ENCODE measurements around the gene CXXC5. TPM values are rescaled to one million over a fixed set of nuclear protein-coding genes. Genes with fewer than 3 reads are reported as not detected.
"Not testable (repeated sequence)": the region's sequence is repeated elsewhere in the genome, so short reads cannot be mapped to it uniquely, and the experiment has no call there.

The CXXC5 gene
- total and polyA plus RNA-seq, 9 of the 15 experiments (the other 6 are each of a cell fraction or from before 2014, with no cell fraction given), result 1.9 to 123 (median 45.8) TPM

GRCh38 chr5:139718403-139718802, 70.3 kb downstream of the CXXC5 start:
- in situ Hi-C loops (cut with MboI); FAIRE-seq; intact Hi-C loops (cut with micrococcal nuclease); H3K4me2 ChIP-seq (ENCODE audit: insufficient read depth, low read length); H3K27me3 ChIP-seq (ENCODE audit: control insufficient read depth in 2 of 2, insufficient read depth in 2 of 2, low read length in 2 of 2); H2AFZ ChIP-seq (ENCODE audit: low read depth, low read length); H3K79me2 ChIP-seq (ENCODE audit: control insufficient read depth, insufficient read depth, low read length); BruUV-seq (replicated peaks); H3K4me1 ChIP-seq (replicated peaks in 1 of 2; ENCODE audit: control insufficient read depth in 2 of 2, insufficient read depth in 2 of 2, low read length in 2 of 2); H3K9me1 ChIP-seq (ENCODE audit: control insufficient read depth, insufficient read depth, low read length); ATAC-seq; H3K27ac ChIP-seq (ENCODE audit: extremely low read depth, low read depth, low read length); H4K20me1 ChIP-seq (replicated peaks; ENCODE audit: control insufficient read depth, insufficient read depth, low read length); DNase-seq (ENCODE audit: extremely low read depth in 1 of 4, low spot score in 3 of 4); H3K9me3 ChIP-seq (replicated peaks; ENCODE audit: control insufficient read depth, insufficient read depth, low read depth, low read length); H3K36me3 ChIP-seq (ENCODE audit: control insufficient read depth, insufficient read depth, low read length); H3K9ac ChIP-seq (ENCODE audit: insufficient read depth in 1 of 2, low read depth in 2 of 2, low read length in 2 of 2); CTCF ChIA-PET (ENCODE audit: low intra/inter-chr PET ratio); H3K4me3 ChIP-seq; POLR2A ChIA-PET: not testable (repeated sequence)
- WGBS (ENCODE audit: insufficient coverage, low coverage, missing lambda C conversion rate), result 0% methylated on average over 2 of the region's 2 CpGs
- TF ChIP-seq ADNP (tag; IDR thresholded peaks at IDR 0.05) (0 out of 2 replicates have a peak, but pooled peaks have one; percentile 19), TRIM28 (IDR thresholded peaks at IDR 0.05) (peak; percentile 94), ZNF280A (IDR thresholded peaks at IDR 0.05; ENCODE audit: low read depth, partially characterized antibody) (peak; percentile 63), CBX5 (IDR thresholded peaks at IDR 0.05; ENCODE audit: borderline replicate concordance, low read depth) (peak; percentile 54; the same call in 1 of the 2 replicates), ZNF707 (CRISPR knock-in tag; conservative IDR thresholded peaks at IDR 0.05) (peak; percentile 100), TRIM24 (IDR thresholded peaks at IDR 0.05) (peak in 1 of 2 experiments; percentile 42; a peak in 1 of 4 replicates)

Measured in K562 (cell line).